CD14-positive monocyte (primary cell): Measurements from ENCODE around the gene SOST. TPM values are rescaled to one million over a fixed set of nuclear protein-coding genes. Genes with fewer than 3 reads are reported as not detected.

ENCODE experiments used
- DNase-seq, 3 donors: peaks; one replicate each; pipeline ENCODE4 v3.0.0-alpha.2; 2011 to 2022
- H2AFZ ChIP-seq: 2 replicates; pipeline ENCODE4 v1.6.0; 2012; ENCODE audit warnings: mild to moderate bottlenecking, low read depth, low read length, inconsistent platforms; ENCODE audit not compliant: insufficient read depth, poor library complexity, severe bottlenecking
- H3K27ac ChIP-seq, 2 donors: 1 replicate in 1 of 2; 2 replicates in 1 of 2; pipeline ENCODE4 v1.5.1; 2012 to 2013; ENCODE audit warnings: low read length in 2 of 2, control low read depth in 1 of 2, inconsistent platforms in 1 of 2, low read depth in 1 of 2, mild to moderate bottlenecking in 1 of 2
- H3K27me3 ChIP-seq, 2 donors: one replicate each; pipeline versions ENCODE4 v1.6.0 to v1.6.1; 2011 to 2013; ENCODE audit warnings: low read length in 2 of 2; ENCODE audit not compliant: control insufficient read depth in 2 of 2, insufficient read depth in 2 of 2
- H3K36me3 ChIP-seq, 2 donors: replicated peaks in 1 of 2; 1 replicate in 1 of 2; 2 replicates in 1 of 2; pipeline versions ENCODE4 v1.5.1 to v1.6.1; 2012 to 2013; ENCODE audit warnings: low read length in 2 of 2, control low read depth in 1 of 2, inconsistent platforms in 1 of 2, mild to moderate bottlenecking in 1 of 2; ENCODE audit not compliant: insufficient read depth in 2 of 2, control insufficient read depth in 1 of 2
- H3K4me1 ChIP-seq, 2 donors: 1 replicate in 1 of 2; 2 replicates in 1 of 2; pipeline versions ENCODE4 v1.5.1 to v1.6.1; 2012 to 2013; ENCODE audit warnings: low read length in 2 of 2, control low read depth in 1 of 2, inconsistent platforms in 1 of 2, mild to moderate bottlenecking in 1 of 2, moderate library complexity in 1 of 2; ENCODE audit not compliant: insufficient read depth in 2 of 2, control insufficient read depth in 1 of 2
- H3K4me2 ChIP-seq: replicated peaks from 2 replicates; pipeline ENCODE3; 2012; ENCODE audit warnings: low read length, moderate library complexity, mild to moderate bottlenecking; ENCODE audit not compliant: poor library complexity, severe bottlenecking; ENCODE audit errors: extremely low read depth
- H3K4me3 ChIP-seq, 3 experiments: fragments of 200-600 bp in 1 of 3; sonication (generic) in 1 of 3; replicated peaks in 1 of 3; 1 replicate in 2 of 3; 2 replicates in 1 of 3; pipeline ENCODE4 v1.5.1; 2011 to 2013; ENCODE audit warnings: low read length in 3 of 3, mild to moderate bottlenecking in 3 of 3, control low read depth in 2 of 3, low read depth in 2 of 3, inconsistent platforms in 1 of 3, moderate library complexity in 1 of 3
- H3K79me2 ChIP-seq: 2 replicates; pipeline ENCODE4 v1.6.0; 2012; ENCODE audit warnings: mild to moderate bottlenecking, control low read depth, inconsistent platforms, low read length, moderate library complexity; ENCODE audit not compliant: insufficient read depth
- H3K9ac ChIP-seq: 2 replicates; pipeline ENCODE4 v1.6.0; 2017; ENCODE audit warnings: low read length, mild to moderate bottlenecking; ENCODE audit not compliant: insufficient read depth, poor library complexity, severe bottlenecking
- H3K9me3 ChIP-seq, 2 donors: replicated peaks in 1 of 2; 1 replicate in 1 of 2; 2 replicates in 1 of 2; pipeline versions ENCODE4 v1.5.1 to v1.6.1; 2012 to 2013; ENCODE audit warnings: low read length in 2 of 2, control low read depth in 1 of 2; ENCODE audit not compliant: control insufficient read depth in 1 of 2, insufficient read depth in 1 of 2
- H4K20me1 ChIP-seq: 2 replicates; pipeline ENCODE4 v1.6.0; 2012; ENCODE audit warnings: mild to moderate bottlenecking, low read length, control low read depth, moderate library complexity; ENCODE audit not compliant: insufficient read depth
- H3K27ac Mint-ChIP-seq, 7 donors: one replicate each; pipeline ENCODE4 v1.8.0; 2020; ENCODE audit warnings: mild to moderate bottlenecking in 7 of 7, mixed read lengths in 7 of 7, moderate library complexity in 6 of 7, inconsistent platforms in 2 of 7
- H3K27me3 Mint-ChIP-seq, 3 donors: one replicate each; pipeline ENCODE4 v1.8.0; 2021 to 2022; ENCODE audit warnings: low read depth in 3 of 3, mild to moderate bottlenecking in 3 of 3, mixed read lengths in 3 of 3, moderate library complexity in 3 of 3, inconsistent platforms in 1 of 3
- H3K36me3 Mint-ChIP-seq, 2 donors: one replicate each; pipeline ENCODE4 v1.8.0; 2020; ENCODE audit warnings: mixed read lengths in 2 of 2, inconsistent platforms in 1 of 2, mild to moderate bottlenecking in 1 of 2
- H3K4me1 Mint-ChIP-seq: one replicate; pipeline ENCODE4 v1.8.0; 2020; ENCODE audit warnings: mild to moderate bottlenecking, mixed read lengths
- H3K4me3 Mint-ChIP-seq, 2 donors: one replicate each; pipeline ENCODE4 v1.8.0; 2020; ENCODE audit warnings: mild to moderate bottlenecking in 2 of 2, mixed read lengths in 2 of 2, moderate library complexity in 1 of 2
- H3K9me3 Mint-ChIP-seq, 7 donors: one replicate each; pipeline ENCODE4 v1.8.0; 2020 to 2022; ENCODE audit warnings: mixed read lengths in 7 of 7, mild to moderate bottlenecking in 6 of 7, moderate library complexity in 6 of 7, inconsistent platforms in 2 of 7
- WGBS: methylation state at CpG from one replicate; pipeline ENCODE4 v1.1.5; 2013; ENCODE audit warnings: missing lambda C conversion rate; ENCODE audit not compliant: insufficient coverage; 5-methylcytosine and 5-hydroxymethylcytosine counted together
- intact Hi-C, 2 donors: fragments of 100-400 bp; cut with micrococcal nuclease; formaldehyde crosslinking; loops; one replicate each; pipeline versions ENCODE4 v1.15.0 to v1.15.1; 2023
- polyA plus RNA-seq, 3 donors: library from polyadenylated mRNA; depleted of rRNA in 1 of 3; unstranded in 2 of 3; stranded (reverse) in 1 of 3; fragments of 300-500 nt in 2 of 3; fragments of >200 nt in 1 of 3; fragmentation: Illumina TruSeq in 2 of 3; gene quantifications; 1 replicate in 2 of 3; 2 replicates in 1 of 3; pipeline ENCODE4 v1.2.3, GENCODE V29; 2012 to 2021
- TF ChIP-seq, protein P1 (sequence below): fragments of 200-600 bp; IDR thresholded peaks from one replicate; pipeline ENCODE4 v1.8.0; 2022; ENCODE audit warnings: antibody characterized with exemption, mild to moderate bottlenecking

SOST gene
- polyA plus RNA-seq, 3 donors = not detected

DNA sequence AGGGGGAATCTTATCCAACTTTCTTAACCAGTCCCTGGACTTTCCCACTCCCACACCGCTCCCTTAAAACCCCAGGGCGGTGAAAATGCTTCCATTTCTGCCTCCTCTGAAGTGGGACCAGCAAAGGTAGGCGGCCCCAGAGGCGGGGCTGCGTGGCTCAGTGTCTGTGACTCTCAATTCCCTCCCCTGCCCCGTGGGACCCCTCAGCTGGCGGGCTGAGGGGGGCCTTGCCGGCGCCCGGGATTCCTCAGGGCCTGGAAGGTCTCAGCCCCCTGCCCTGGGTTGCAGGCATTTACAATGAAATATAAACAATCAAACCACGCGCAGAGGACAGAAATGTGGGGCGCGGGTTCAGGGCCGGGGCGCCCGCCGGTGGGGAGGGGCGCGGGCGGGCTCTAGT is 3.6 kb downstream of the SOST start:
- Histone ChIP-seq H3K27me3 (peaks cover 18 to 39% of the 10 kb centered on the region in 2 donors), H3K4me1 (peaks cover 3 to 12% of the 10 kb centered on the region in 2 donors), H3K36me3 (no peaks in the 10 kb centered on the region), H2AFZ (no peak overlapping the region), H3K9ac (no peak overlapping the region), H3K4me2 (peak overlapping the region; percentile 11), H3K27ac (no peak overlapping the region), H3K79me2 (no peaks in the 10 kb centered on the region), H3K4me3 (no peak overlapping the region), H3K9me3 (no peaks in the 10 kb centered on the region), H4K20me1 (no peaks in the 10 kb centered on the region)
- Mint-ChIP-seq H3K4me1 (peaks cover 22% of the 10 kb centered on the region), H3K27me3 (peaks cover 36 to 68% (median 53%) of the 10 kb centered on the region in 3 donors), H3K9me3 (peaks cover 0 to 5% (median 0%) of the 10 kb centered on the region in 7 donors), H3K27ac (no peak overlapping the region), H3K4me3 (peak overlapping the region in 1 of 2 donors; percentile 43), H3K36me3 (peaks cover 0 to 2% of the 10 kb centered on the region in 2 donors)
- DNase-seq = no peak
- WGBS = 34% methylated on average over 20 of the region's 21 CpGs
- intact Hi-C loops = no loop called here
- TF ChIP-seq, protein P1, sequence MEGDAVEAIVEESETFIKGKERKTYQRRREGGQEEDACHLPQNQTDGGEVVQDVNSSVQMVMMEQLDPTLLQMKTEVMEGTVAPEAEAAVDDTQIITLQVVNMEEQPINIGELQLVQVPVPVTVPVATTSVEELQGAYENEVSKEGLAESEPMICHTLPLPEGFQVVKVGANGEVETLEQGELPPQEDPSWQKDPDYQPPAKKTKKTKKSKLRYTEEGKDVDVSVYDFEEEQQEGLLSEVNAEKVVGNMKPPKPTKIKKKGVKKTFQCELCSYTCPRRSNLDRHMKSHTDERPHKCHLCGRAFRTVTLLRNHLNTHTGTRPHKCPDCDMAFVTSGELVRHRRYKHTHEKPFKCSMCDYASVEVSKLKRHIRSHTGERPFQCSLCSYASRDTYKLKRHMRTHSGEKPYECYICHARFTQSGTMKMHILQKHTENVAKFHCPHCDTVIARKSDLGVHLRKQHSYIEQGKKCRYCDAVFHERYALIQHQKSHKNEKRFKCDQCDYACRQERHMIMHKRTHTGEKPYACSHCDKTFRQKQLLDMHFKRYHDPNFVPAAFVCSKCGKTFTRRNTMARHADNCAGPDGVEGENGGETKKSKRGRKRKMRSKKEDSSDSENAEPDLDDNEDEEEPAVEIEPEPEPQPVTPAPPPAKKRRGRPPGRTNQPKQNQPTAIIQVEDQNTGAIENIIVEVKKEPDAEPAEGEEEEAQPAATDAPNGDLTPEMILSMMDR = no peak

DNA sequence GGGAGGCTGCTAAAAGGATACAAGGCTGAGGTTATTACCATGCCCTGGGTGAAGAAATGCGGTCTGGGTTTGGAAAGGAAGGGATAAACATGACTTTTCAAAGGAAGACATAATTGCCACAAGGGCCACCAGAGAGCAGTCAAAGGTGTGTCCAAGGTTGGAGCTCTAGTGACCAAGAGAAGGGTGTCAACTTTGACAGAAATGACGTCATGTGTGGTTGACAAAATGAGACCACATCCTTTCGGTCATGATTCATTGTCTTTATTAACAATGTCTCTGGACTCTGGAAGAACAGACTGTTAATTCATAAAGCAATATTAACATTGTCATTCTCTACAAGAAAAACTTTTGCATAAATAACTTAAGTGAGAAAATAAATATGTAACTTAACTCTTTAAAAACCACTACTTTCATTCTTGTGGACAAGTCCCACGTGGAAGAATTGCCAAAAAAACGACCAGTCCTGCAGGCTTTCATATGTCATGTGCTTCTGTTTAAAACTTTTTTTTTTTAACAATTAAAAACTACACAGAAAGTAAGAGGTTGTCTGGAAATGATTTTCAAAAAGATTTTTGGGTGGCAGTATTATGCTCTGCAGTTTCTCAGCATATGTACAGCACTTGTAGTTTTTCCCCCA is 5.0 kb downstream of the SOST start:
- peak; percentile 31 to 62 (median 38) for DNase-seq
- H3K4me3 ChIP-seq = no peak overlapping the region
- intact Hi-C loops = no loop called here
- H2AFZ ChIP-seq = no peak overlapping the region
- Mint-ChIP-seq H3K4me1 (peaks cover 29% of the 10 kb centered on the region), H3K9me3 (peaks cover 0 to 5% (median 0%) of the 10 kb centered on the region in 7 donors), H3K27ac (peak overlapping the region in 1 of 7 donors; percentile 13), H3K27me3 (peaks cover 36 to 63% (median 57%) of the 10 kb centered on the region in 3 donors), H3K36me3 (peaks cover 0 to 2% of the 10 kb centered on the region in 2 donors), H3K4me3 (peak overlapping the region in 1 of 2 donors; percentile 43)
- H3K36me3 ChIP-seq = no peaks in the 10 kb centered on the region
- TF ChIP-seq, protein P1 = no peak
- no peak overlapping the region for H3K4me2 ChIP-seq
- peaks cover 18 to 38% of the 10 kb centered on the region in 2 donors for H3K27me3 ChIP-seq
- WGBS = 100% methylated on average over 1 of the region's 5 CpGs
- no peaks in the 10 kb centered on the region for H3K79me2 ChIP-seq
- H3K27ac ChIP-seq = no peak overlapping the region
- H4K20me1 ChIP-seq = no peaks in the 10 kb centered on the region
- peaks cover 9 to 18% of the 10 kb centered on the region in 2 donors for H3K4me1 ChIP-seq
- no peaks in the 10 kb centered on the region for H3K9me3 ChIP-seq
- no peak overlapping the region for H3K9ac ChIP-seq
